Measurements from ENCODE around the gene STPG2. TPM values are rescaled to one million over a fixed set of nuclear protein-coding genes. Genes with fewer than 3 reads are reported as not detected.
A peak's percentile ranks its signal among the peaks of the same experiment; 100 is the strongest.

STPG2 gene
- under 1 TPM; 0.38 to 0.81 (median 0.50) TPM for polyA plus RNA-seq (ENCODE audit: insufficient read length in 4 of 4)

DNA sequence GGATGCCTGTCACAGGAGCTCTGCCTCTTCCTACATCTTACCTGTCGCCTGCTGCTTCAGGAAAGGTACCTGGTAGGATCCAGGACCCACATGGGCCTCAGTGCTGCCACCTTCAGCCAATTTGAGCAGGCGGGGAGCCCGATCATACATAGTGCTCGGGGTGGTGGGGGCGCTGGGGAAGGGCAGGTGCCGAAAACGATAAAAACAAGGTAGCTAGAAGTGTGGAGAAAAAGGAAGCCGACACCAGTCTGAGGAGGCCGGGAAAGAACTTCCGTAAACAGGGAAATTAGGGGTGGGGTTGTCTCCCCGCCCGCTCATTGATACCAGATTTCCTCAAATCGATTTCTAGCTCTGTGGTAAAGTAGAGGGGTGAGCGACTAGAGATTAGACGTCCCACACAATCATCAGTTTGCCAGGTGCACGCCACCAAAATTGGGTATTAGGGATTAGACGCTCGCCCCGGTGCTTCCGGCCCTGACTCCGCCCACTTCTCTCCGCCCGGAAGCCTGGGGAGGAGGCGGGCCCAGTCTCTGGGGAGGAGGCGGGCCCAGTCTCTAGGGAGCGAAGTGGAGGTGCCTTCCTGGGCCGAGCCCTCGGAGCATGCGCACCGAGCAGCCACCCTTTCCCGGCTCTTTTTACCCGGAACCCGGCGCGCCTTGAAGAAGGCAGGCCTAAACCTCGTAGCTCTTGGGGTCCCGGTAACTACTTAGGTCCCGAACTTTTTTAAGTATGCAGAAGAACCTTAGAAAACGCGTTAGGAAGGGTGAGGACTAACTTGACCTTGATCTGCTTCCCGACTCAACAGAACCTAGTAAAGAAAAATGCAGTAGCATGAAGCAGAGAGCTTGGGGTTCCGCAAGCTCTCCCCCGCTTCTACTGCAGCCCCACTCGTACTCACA, at the start of gene STPG2:
TSS of gene STPG2 (minus strand) at position 476 of the 899 bp plus-strand sequence.
- peak; percentile 68 to 82 (median 80) for DNase-seq (ENCODE audit: low read depth in 4 of 4, low spot score in 2 of 4)

GRCh38 chr4:98185279-98185678, 42.0 kb upstream of the STPG2 start:
- DNase-seq (ENCODE audit: low read depth in 4 of 4, low spot score in 2 of 4): no peak

DNA sequence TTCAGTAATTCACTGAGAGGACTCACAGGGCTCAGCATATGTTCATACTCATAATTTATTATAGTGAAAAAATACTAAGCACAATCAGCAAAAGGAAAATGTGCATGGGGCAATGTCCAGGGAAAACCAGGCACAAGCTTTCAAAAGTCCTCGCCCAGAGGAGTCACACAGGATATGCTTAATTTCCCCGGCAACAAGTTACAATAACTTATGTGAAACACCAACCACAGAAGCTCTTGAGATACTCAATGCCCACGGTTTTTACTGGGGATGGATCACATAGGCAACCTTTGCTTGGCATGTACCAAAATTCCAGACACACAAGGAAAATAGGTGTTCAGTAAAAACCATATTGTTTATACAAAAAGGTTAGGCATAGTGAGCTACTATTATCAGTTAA, 38.5 kb upstream of the STPG2 start:
- no peak for DNase-seq (ENCODE audit: low read depth in 4 of 4, low spot score in 2 of 4)

GRCh38 chr4:98179951-98180350, 36.7 kb upstream of the STPG2 start:
- no peak for DNase-seq (ENCODE audit: low read depth in 4 of 4, low spot score in 2 of 4)

- DNase-seq (ENCODE audit: low read depth in 4 of 4, low spot score in 2 of 4): no peak
Observed at GRCh38 chr4:98176531-98176930, 33.3 kb upstream of the STPG2 start.

GRCh38 chr4:98170035-98170434, 26.8 kb upstream of the STPG2 start:
- no peak for DNase-seq (ENCODE audit: low read depth in 4 of 4, low spot score in 2 of 4)

GRCh38 chr4:98166731-98167041, 23.4 kb upstream of the STPG2 start:
- no peak for DNase-seq (ENCODE audit: low read depth in 4 of 4, low spot score in 2 of 4)

GRCh38 chr4:98166025-98166730, 22.9 kb upstream of the STPG2 start:
- DNase-seq (ENCODE audit: low read depth in 4 of 4, low spot score in 2 of 4): no peak

- no peak for DNase-seq (ENCODE audit: low read depth in 4 of 4, low spot score in 2 of 4)
Observed at GRCh38 chr4:98162696-98163095, 19.4 kb upstream of the STPG2 start.

GRCh38 chr4:98151145-98151924, 8.1 kb upstream of the STPG2 start:
- no peak for DNase-seq (ENCODE audit: low read depth in 4 of 4, low spot score in 2 of 4)

DNA sequence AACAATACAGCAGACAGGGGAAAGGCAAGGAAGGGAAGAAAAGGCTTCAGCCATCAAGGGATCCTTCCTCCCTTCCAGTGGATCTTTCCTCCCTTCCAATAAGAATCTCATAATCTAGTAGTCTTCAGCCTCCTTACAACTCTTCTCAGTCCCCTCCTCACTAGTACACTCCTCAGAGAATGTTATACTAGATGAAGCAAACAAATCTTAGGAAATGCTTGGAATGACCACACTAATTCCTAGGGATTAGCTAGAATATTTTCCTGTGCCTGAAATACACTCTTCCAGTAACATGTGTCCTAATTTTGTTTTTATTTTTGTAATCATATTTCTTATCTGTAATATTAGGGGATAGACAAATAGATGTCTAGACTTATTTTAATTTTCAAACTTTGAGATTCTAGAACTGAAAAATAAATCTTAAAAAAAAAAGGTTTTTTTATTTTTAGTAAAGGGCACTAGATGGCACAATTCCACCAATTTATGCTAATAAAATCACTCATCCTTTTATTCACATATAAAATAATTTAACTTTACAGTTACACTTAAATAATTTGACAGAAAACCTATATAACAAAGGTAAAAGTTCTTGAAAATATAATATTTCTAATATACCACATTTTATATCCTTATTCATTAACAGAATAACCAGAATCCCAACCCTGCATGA, 7.0 kb upstream of the STPG2 start:
- no peak for DNase-seq (ENCODE audit: low read depth in 4 of 4, low spot score in 2 of 4)

- DNase-seq (ENCODE audit: low read depth in 4 of 4, low spot score in 2 of 4): no peak
Observed at GRCh38 chr4:98148856-98149255, 5.6 kb upstream of the STPG2 start.

- DNase-seq (ENCODE audit: low read depth in 4 of 4, low spot score in 2 of 4): no peak
Observed at GRCh38 chr4:98126141-98126540, 17.1 kb downstream of the STPG2 start.

DNA sequence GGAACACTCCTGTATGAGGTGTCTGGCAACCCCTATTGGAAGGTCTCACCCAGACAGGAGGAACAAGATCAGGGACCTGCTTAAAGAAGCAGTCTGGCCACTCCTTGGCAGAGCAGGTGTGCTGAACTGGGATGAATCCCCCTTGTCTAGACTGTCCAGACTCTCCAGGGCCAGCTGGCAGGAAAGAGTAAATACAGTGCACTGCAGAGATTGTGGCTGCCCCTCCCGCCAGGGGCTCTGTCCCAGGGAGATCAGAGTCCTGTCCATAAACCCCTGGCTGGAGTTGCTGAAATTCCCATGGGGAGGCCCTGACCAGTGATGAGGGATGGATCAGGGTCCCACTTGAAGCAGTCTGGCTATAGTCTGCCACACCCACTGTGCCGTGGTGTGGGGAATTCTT, 17.7 kb downstream of the STPG2 start:
- DNase-seq (ENCODE audit: low read depth in 4 of 4, low spot score in 2 of 4): no peak

DNA sequence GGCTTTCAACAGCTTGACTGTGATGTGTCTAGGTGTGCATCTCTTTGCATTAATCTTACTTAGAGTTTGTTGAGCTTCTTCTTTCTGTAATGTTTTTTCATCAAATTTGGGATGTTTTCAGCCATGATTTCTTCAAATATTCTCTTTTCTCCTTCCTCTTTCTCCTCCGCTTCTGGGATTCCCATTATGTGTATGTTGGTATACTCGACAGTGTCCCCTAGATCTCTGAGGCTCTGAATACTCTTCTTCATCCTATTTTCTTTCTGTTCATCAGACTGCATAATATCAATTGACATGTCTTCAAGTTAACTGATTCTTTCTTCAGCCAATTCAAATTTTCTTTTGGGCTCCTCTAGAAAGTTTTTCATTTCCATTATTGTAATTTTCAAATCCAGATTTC, 25.9 kb downstream of the STPG2 start:
- DNase-seq (ENCODE audit: low read depth in 4 of 4, low spot score in 2 of 4): no peak

- peak in 1 of 4 donors; percentile 7 for DNase-seq (ENCODE audit: low read depth in 4 of 4, low spot score in 2 of 4)
Observed at GRCh38 chr4:98113012-98113411, 30.3 kb downstream of the STPG2 start.

DNA sequence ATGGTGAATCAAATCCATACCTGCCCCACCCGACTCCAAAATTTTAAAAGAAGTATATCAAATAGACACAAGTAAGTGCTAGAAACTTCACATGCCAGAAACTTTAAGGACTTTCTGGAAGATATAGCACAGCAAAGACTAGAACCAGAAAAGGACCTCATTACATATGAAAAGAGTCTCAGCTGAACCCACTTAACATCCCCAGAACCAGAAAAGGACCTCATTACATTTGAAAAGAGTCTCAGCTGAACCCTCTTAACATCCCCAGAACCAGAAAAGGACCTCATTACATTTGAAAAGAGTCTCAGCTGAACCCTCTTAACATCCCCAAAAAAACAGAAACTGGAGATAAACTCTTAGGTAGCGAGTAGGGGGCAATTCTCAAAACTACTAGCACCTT, 32.3 kb downstream of the STPG2 start:
- DNase-seq (ENCODE audit: low read depth in 4 of 4, low spot score in 2 of 4): no peak

DNA sequence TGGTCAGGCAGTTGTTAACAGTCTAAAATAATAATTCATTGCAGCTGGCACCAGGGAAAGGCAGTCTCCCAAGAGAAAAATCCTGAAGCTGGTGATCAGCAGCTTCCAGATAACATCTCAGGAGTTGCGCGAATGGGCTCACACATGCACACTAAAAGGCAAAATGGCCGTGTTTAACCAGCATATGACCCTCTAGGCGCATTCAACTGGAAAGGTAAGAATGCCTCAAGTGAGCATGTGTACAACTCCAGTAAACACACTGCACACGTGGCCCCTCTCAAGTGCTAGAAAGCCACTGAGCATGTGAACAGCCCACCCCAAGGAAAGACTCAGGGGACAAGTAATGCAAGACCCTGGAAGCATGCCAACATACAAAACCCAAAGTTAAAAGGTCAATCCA, 33.1 kb downstream of the STPG2 start:
- peak in 1 of 4 donors; percentile 7 for DNase-seq (ENCODE audit: low read depth in 4 of 4, low spot score in 2 of 4)

- DNase-seq (ENCODE audit: low read depth in 4 of 4, low spot score in 2 of 4): no peak
Observed at GRCh38 chr4:98102660-98103059, 40.6 kb downstream of the STPG2 start.

- no peak for DNase-seq (ENCODE audit: low read depth in 4 of 4, low spot score in 2 of 4)
Observed at GRCh38 chr4:98101988-98102387, 41.3 kb downstream of the STPG2 start.

DNA sequence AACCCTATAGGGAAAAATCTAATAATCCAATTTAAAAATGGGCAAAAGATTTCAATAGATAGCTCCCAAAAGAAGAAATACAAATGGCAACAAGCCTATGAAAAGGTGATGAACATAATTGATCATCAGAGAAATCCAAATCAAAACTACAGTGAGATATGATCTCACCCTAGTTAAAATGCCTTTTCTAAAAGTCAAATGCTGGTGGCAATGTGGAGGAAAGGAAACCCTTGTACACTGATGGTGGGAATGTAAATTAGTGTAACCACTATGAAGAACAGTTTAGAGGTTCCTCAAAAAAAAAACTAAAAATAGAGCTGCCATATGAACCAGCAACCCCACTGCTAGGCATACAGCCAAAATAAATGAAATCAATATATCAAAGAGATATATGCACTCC, 44.5 kb downstream of the STPG2 start:
- no peak for DNase-seq (ENCODE audit: low read depth in 4 of 4, low spot score in 2 of 4)
